Measurements from ENCODE around the gene ITK.

ITK gene

GRCh38 chr5:157180374-157181264 lies at the start of gene ITK:
ITK (plus strand) TSS chr5:157180840; CDS start chr5:157180978, 138 bp downstream.
- DNase-seq (ENCODE audit: low spot score) = no peak

DNA sequence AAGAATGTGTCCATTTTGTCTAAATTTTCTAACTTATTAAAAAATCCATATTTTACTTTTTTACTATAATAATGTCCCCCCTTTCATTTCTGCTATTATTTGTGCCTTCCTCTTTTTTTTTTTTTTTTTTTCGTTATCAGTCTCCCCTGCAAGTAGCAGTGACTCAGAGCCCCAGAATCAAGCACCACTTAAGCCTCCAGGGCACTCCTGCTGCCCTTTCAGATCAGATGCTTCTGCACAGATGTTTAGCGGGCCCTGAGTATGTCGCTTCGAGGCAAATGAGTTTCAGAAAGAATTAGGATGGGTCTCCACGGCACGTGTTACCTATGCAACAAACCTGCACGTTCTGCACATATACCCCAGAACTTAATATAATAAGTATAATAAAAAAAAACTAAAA lies 49.7 kb upstream of the ITK start:
- no peak for DNase-seq (ENCODE audit: low spot score)

DNA sequence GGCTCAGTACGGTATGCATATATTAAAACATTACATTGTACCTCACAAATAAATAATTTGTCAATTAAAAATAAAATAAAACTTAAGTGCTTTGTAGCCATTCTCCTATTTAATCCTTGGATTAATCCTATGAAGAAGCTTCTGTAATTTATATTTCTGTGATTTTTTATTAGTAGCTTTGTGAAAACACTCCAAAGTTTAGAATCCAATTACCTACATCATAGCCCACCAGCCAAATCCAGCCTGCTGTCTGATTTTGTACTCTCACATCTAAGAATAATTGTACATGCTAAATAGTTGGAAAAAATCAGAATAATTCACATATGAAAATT lies 48.4 kb upstream of the ITK start:
- DNase-seq (ENCODE audit: low spot score) = no peak

GRCh38 chr5:157137691-157138090 lies 42.9 kb upstream of the ITK start:
- no peak for DNase-seq (ENCODE audit: low spot score)

DNA sequence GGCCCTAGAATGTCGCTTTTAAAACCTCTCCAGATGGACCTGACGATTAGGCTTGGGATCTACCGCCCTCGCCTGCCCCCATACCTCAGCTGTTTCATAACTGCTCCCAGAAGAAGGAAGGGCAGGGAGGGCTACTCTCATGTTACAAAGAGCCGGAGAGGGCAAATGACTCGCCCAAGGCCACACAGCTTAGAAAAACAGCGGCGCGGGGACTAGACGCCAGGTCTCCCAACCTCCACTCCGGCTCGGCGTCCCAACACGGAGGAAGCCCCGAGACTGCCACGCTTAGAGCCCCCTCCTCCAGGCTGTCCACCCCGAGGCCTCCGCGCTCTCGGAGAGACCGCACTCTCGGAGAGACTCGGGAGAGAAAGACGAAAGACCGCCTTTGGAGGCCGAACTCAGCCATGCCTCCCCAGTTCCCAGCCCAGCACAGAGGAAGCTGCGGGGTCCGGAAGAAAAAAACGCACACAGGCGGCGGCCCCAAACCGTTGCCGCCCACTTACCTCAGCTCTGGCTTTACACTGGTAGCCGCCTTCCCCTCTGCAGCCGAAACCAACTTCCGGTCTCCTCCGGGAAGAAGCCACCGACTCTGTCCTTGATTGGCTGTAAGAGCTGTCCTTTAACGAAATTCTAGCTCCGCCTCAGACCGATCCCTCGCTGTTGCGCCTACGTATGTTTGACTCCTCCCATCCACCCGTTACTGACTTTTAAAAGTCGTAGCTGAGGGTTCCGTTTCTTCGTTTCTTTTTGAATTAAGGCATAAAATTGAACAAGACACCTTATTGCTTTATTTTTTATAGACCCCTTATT lies 38.1 kb upstream of the ITK start, which contains the start of gene MED7:
TSS of gene MED7 (minus strand) at position 549 of the 810 bp plus-strand sequence. CDS start 3,434 bp downstream, outside the sequence.
- peak; percentile 97 for DNase-seq (ENCODE audit: low spot score)

GRCh38 chr5:157143127-157143971 lies 37.3 kb upstream of the ITK start:
- DNase-seq (ENCODE audit: low spot score) = peak; percentile 72

- DNase-seq (ENCODE audit: low spot score) = peak; percentile 77
Observed at GRCh38 chr5:157148734-157149615, 31.7 kb upstream of the ITK start.

- no peak for DNase-seq (ENCODE audit: low spot score)
Observed at GRCh38 chr5:157150995-157151394, 29.6 kb upstream of the ITK start.

DNA sequence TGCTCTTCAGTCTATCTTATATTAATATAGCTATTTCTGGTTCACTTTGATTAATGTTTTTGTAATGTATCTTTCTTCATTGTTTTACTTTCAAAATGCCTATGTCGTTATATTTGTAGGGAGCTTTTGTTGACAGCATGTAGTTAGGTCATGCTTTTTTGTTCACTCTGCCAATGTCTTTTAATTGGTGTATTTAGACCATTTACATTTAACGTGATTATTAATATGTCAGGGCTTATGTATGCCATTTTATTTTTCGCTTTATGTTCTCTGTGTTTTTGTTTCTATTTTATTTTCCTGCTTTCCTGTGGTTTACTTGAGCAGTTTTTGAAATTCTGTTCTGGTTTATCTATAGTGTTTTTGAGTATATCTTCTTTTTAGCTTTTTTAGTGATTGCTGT lies 25.3 kb upstream of the ITK start:
- no peak for DNase-seq (ENCODE audit: low spot score)

DNA sequence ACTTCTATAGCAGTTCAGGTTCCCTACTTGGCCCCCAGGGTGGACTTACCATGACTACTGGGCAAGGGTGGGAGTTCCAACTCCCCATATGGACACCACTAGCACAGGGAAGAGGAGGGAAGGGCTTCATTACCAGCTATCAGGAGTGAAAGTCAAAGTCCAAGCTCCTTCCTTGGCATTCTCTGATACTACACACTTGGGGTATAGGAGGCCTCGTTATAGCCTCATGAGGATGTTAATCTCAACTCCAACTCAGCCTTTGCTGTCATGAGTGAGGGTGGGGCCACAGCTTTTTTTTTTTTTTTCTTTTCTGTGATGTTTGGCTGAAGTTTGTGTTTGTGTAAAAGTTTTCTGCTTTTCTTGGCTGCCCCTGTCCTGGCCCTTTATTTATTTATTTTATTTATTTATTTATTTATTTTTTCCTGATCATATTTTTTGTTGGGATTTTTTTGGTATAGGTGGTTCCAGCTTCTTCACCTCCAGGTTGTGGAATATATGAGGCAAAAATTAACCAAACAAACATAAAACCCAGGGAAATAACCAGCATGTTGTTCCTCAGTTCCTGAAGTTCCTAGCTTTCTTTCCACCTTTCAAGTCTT lies 23.2 kb upstream of the ITK start:
- DNase-seq (ENCODE audit: low spot score) = no peak

DNA sequence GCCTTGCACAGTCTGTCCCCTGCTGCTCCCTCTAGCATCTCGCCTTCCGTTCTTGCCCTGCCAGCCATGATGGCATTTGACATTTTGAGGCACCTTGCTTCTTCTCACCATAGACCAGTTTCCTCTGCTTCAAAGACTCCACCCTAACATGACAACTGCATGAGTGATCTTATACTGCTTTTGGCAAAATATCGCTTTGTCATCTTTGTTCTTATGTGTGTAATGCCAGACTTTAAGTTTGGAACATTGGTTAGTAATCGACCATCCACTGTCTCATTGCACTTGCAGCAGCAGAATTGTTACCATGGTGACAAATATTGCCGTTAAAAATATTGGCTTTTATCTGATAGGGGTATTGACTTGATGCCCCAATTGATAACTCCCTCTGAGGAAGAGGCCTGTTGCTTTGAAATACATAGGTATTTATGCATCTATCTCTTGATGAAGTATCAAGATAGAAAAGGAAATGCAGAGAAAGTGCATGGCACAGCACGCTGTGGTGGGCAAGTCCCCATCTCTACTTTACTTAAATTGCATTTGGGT lies 21.4 kb upstream of the ITK start:
- DNase-seq (ENCODE audit: low spot score) = no peak

GRCh38 chr5:157160001-157160400 lies 20.6 kb upstream of the ITK start:
- no peak for DNase-seq (ENCODE audit: low spot score)

DNA sequence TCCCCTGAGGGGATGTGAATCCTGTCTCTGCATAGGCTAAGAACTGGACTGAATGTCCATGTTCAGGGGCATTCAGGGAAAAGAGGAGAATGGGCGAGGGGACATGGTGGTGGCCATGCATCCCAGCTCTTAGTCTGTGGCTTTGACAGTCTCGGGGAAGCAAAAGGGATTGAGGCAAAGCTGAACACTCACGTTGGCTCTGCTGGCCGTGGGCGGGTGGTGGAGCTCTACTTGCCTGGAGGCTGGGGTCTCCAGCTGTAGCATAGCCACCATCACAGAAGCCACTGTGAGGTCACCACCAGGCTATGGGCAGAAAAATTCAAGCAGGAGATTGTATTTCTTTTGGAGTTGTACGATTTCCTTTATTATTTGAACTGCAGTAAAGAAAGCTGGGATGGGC lies 18.6 kb upstream of the ITK start:
- no peak for DNase-seq (ENCODE audit: low spot score)

DNA sequence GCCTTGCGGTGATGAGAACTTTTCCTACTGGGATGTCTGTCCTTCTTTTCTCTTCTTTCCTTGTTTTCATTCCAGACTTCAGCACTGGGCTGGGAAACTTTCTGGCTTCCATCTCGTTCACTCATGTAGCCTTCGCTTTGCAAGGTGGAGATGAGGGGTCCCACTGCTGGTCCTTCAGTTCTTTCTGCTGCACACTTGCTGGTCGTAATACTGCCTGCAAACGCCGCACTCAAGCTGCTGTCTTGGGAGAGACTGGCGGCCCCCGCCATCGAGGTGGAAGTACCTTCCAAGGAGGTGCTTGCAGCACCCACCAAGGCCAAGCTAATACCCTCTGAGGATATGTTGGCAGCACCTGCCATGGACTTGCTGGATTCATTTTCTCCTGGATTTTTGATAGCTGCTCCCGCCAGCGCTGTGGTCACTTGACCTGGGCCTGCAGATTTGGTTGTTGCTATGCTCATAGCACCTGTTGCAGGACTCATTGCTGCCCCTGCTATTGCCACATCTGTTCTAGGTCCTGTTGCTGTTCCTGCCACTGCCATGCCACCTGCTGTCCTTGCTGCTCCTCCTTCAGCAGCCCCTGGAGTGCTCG lies 17.6 kb upstream of the ITK start:
- no peak for DNase-seq (ENCODE audit: low spot score)

DNA sequence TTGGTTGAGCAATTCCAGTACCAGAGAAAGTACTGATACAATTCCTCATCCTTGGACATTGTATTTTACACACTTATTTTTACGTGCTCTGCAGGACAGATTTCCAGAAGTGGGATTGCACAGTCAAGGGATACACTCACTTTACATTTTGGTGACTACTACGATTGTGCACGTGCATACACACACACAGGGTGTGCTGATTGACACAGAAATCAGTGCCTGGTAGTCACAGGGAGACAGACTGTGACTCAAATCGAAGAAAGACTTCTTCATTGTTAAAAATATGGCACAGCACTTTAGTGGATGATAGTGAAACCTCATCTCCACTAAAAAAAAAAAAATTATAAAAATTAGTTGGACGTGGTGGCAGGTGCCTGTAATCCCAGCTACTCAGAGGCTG lies 16.1 kb upstream of the ITK start:
- no peak for DNase-seq (ENCODE audit: low spot score)

GRCh38 chr5:157165261-157165660 lies 15.4 kb upstream of the ITK start:
- no peak for DNase-seq (ENCODE audit: low spot score)

DNA sequence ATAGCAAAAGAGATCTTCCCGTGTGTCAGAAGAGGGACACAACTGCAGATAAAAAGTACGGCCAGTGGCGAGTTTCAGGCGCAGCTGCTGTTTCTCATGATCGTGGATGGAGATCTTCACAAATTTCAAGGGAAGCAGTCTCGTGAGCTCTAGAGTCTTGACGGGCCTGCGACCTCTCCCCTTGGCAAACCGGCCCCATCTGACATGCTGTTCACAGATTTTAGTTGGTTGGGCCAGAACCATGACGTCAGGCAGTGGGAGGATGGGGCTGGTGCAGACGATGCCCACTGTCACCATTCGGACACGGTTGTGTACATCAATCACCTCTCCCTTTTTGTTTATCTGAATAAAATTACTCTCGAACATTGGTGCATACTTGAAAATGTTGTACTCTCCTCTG lies 15.0 kb upstream of the ITK start:
- no peak for DNase-seq (ENCODE audit: low spot score)

DNA sequence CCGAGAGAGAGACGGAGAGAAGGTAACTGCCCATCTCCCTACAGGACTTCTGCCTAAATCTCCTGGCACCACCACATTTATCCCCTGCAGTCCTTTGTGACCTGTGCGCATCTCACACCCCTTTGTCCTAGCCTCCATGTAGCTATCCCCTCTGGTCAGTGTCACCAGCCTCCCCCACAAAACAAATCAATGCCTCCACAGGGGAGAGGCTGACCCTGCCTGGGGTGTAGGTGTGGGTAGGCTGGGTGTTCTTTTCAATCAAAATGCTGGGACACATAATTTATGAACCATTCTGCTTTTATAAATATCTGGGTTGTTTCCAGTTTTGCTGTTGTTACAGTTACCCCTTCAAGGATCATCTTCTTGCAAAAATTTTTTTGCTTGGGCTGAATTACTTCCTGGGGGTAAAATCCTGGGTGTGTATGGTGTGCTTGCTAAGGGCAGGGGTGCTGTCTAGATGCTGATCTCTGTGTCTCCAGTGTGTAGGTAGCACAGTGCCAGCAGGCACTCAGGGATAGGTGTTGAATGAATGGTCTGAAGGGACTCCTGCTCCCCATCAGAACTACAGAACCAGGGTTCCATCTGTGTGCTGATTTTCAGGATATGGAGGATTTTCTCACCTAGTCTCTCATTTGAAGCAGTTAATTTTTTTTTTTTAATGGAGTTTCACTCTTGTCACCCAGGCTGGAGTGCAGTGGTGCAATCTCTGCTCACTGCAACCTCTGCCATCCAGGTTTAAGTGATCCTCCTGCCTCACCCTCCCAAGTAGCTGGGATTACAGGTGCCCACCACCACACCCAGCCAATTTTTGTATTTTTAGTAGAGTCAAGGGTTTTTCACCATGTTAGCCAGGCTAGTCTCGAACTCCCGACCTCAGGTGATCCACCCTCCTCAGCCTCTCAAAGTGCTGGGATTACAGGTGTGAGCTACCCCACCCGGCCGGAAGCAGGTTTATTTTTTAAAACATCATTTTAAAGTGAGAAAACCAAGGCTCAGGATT lies 14.1 kb upstream of the ITK start, which contains the start of gene GARIN3:
TSS of gene GARIN3 (minus strand) at position 51 of the 1,000 bp plus-strand sequence. CDS start 96 bp downstream, outside the sequence.
- DNase-seq (ENCODE audit: low spot score) = no peak

DNA sequence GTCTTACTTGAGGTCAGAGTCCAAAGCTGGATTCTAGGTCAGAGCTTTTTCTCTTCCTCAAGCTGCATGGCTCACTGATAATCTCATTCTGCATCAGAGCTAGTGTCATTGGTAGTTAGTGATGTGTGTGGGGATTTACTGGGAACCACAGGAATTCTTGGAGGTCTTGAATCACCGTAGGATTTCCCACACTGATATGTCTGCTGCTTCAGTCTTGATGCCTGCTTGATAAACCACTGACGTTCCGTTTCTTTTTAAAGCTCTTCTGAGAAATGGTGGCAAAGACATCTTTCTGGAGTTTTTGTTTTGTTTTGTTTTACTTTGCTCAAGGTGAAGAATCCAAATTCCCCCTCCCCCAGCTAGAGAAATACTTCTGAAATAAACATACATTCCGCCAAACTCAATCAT lies 13.4 kb upstream of the ITK start:
- DNase-seq (ENCODE audit: low spot score) = peak; percentile 22
